Neuron (in vitro differentiated cells): ENCODE results near the gene MISP.

Experiments
- H2AFZ ChIP-seq: one replicate; pipeline ENCODE4 v1.6.1; 2013; ENCODE audit warnings: low read depth, mild to moderate bottlenecking, inconsistent platforms, low read length, moderate library complexity
- H3K27me3 ChIP-seq: one replicate; pipeline ENCODE4 v1.6.1; 2013; ENCODE audit warnings: low read length; ENCODE audit not compliant: insufficient read depth
- H3K36me3 ChIP-seq: one replicate; pipeline ENCODE4 v1.6.1; 2013; ENCODE audit warnings: low read length; ENCODE audit not compliant: insufficient read depth
- H3K4me1 ChIP-seq: one replicate; pipeline ENCODE4 v1.6.1; 2013; ENCODE audit warnings: low read length; ENCODE audit not compliant: insufficient read depth
- H3K4me3 ChIP-seq: 2 replicates; pipeline ENCODE4 v1.5.1; 2013; ENCODE audit warnings: mild to moderate bottlenecking, low read length, moderate library complexity
- H3K9me3 ChIP-seq: one replicate; pipeline ENCODE4 v1.6.1; 2013; ENCODE audit warnings: low read length

MISP gene

DNA sequence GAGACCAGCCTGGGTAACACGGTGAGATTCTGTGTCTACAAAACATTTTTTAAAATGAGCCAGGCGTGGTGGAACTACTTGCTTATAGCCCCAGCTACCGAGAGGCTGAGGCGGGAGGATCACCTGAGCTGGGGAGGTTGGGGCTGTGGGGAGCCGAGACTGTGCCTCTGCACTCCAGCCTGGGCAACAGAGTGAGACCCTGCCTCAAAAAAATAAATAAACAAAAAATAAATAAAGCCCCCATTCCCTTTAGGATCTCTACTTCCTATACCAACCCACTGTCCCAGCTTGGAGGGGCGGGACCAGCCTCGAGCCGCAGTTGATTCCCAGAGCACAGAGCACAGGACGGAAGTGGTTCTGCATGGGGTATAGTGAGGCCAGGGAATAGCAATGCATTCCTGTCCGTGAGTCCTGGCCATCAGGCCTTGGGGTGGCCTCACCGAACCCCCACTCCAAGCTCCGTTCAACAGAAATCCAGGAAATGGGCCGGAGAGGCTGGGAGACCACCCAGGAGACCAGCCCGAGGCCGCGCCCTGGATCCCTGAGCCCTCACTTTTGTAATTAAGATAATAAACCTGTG is 41.5 kb downstream of the MISP start:
- H3K4me1 ChIP-seq: peaks cover 14% of the 10 kb centered on the region
- peaks cover 2% of the 10 kb centered on the region for H3K9me3 ChIP-seq
- no peaks in the 10 kb centered on the region for H3K36me3 ChIP-seq
- no peak overlapping the region for H3K4me3 ChIP-seq
- no peaks in the 10 kb centered on the region for H3K27me3 ChIP-seq
- no peak overlapping the region for H2AFZ ChIP-seq

GRCh38 chr19:793806-794205 is 42.9 kb downstream of the MISP start:
- H3K36me3 ChIP-seq: no peaks in the 10 kb centered on the region
- no peak overlapping the region for H3K4me3 ChIP-seq
- no peaks in the 10 kb centered on the region for H3K27me3 ChIP-seq
- H3K4me1 ChIP-seq: peaks cover 13% of the 10 kb centered on the region
- H3K9me3 ChIP-seq: peaks cover 2% of the 10 kb centered on the region
- no peak overlapping the region for H2AFZ ChIP-seq

GRCh38 chr19:795073-795611 is 44.2 kb downstream of the MISP start:
- no peak overlapping the region for H3K4me3 ChIP-seq
- H2AFZ ChIP-seq: no peak overlapping the region
- peaks cover 17% of the 10 kb centered on the region for H3K4me1 ChIP-seq
- no peaks in the 10 kb centered on the region for H3K27me3 ChIP-seq
- H3K9me3 ChIP-seq: peaks cover 2% of the 10 kb centered on the region
- H3K36me3 ChIP-seq: peaks cover 5% of the 10 kb centered on the region

GRCh38 chr19:795691-796581 is 45.0 kb downstream of the MISP start:
- Histone ChIP-seq H3K4me3 (peak overlapping the region; percentile 71), H3K36me3 (peaks cover 13% of the 10 kb centered on the region), H2AFZ (peak overlapping the region; percentile 73), H3K4me1 (peaks cover 25% of the 10 kb centered on the region), H3K9me3 (peaks cover 2% of the 10 kb centered on the region), H3K27me3 (no peaks in the 10 kb centered on the region)

GRCh38 chr19:796692-797527 is 46.0 kb downstream of the MISP start, which contains the start of gene PTBP1:
PTBP1 (plus strand) TSS chr19:797452; CDS start chr19:797498, 46 bp downstream.
- H3K9me3 ChIP-seq: peaks cover 2% of the 10 kb centered on the region
- H3K27me3 ChIP-seq: no peaks in the 10 kb centered on the region
- H3K4me1 ChIP-seq: peaks cover 35% of the 10 kb centered on the region
- peak within 1 kb of the TSS; percentile 96 for H3K4me3 ChIP-seq
- H2AFZ ChIP-seq: peak within 1 kb of the TSS; percentile 73
- H3K36me3 ChIP-seq: peaks cover 23% of the 10 kb centered on the region

DNA sequence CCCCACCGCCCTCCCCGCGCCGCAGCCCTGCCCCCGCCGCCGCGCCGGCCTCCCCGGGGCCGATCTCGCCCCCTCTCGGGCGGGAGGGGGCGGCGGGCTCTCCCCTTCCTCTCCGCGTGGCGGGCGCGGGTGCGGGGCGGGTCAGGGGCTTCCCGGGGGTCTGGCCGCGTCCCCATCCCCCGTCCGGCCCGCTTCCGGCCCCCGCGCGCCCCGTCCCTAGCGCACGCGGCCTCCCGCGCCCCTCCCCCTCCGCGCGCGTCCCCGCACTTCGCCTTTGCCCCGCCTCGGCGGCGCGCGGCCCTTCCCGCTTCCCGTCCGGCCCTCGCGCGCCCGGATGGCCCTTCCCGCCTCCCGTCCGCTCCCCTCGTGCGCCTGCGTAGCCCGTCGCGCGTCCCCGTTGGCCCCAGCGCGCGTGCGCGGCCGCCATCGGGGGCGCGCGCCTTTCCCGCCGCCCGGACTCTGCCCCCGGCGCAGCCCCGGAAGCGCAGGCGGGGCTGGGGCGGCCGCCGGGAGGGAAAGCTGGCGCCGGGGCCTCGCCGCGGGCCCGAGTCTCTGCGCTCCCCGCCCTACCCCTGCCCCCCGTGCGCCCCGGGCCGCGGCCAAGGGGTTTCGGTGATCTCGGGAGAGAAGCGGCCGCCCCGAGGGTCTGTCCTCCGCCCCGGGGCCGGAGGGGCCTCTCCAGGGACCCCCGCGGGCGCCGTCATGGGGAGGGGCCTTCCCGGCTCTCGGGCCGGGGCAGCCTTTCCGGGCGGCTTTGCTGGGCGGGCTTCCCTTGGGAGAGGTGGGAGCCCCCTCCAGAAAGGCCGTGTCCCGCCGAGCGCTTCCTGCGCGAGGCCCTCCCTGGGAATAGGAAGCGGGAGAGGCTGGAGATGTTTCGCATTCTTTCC is 46.9 kb downstream of the MISP start:
- Histone ChIP-seq H3K36me3 (peaks cover 30% of the 10 kb centered on the region), H3K9me3 (peaks cover 2% of the 10 kb centered on the region), H3K4me3 (peak overlapping the region; percentile 96), H2AFZ (no peak overlapping the region), H3K27me3 (no peaks in the 10 kb centered on the region), H3K4me1 (peaks cover 43% of the 10 kb centered on the region)

GRCh38 chr19:798415-799075 is 47.6 kb downstream of the MISP start:
- Histone ChIP-seq H3K9me3 (peaks cover 2% of the 10 kb centered on the region), H3K4me1 (peaks cover 44% of the 10 kb centered on the region), H3K36me3 (peaks cover 38% of the 10 kb centered on the region), H3K4me3 (peak overlapping the region; percentile 96), H3K27me3 (no peaks in the 10 kb centered on the region), H2AFZ (no peak overlapping the region)

DNA sequence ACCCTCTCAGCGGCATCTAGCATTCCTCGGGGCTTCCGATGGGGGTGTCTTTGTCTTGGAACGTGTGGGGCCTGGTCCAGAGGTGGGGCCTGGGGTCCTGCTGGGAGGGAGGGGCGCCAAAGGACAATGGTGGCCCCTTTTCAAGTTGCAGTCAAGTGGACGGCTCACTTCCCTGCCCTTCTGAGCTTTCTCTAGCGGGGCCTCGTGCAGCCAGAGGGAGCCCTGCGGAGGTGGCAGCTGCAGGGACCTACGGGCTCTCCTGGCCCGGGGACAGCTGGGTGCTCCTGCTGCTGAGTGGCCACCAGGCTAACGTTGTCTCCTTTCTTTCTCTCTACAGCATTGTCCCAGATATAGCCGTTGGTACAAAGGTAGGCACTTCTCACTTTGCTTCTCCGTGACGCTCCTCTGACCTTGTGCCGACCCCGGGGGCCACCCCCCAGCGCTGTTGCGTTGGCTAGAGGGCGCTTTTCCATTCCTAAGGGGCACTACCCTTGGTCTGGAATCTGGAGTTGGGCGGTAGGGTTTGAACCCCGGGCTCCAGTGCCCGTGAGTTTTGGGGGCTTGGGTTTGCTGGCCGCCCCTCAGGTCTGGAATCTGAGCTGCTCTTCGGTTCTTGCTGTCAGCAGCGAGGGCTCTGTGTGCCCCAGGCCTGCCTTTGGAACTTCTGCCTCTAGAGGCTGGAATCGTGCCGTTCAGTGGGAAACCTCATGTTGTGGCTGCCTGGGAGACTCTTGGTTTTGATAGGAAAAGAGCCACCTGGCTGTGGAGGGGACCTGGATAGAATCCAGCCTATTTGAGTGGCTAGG is 48.4 kb downstream of the MISP start:
- Histone ChIP-seq H3K9me3 (no peaks in the 10 kb centered on the region), H3K4me3 (peak overlapping the region; percentile 96), H3K4me1 (peaks cover 44% of the 10 kb centered on the region), H2AFZ (no peak overlapping the region), H3K36me3 (peaks cover 45% of the 10 kb centered on the region), H3K27me3 (no peaks in the 10 kb centered on the region)

DNA sequence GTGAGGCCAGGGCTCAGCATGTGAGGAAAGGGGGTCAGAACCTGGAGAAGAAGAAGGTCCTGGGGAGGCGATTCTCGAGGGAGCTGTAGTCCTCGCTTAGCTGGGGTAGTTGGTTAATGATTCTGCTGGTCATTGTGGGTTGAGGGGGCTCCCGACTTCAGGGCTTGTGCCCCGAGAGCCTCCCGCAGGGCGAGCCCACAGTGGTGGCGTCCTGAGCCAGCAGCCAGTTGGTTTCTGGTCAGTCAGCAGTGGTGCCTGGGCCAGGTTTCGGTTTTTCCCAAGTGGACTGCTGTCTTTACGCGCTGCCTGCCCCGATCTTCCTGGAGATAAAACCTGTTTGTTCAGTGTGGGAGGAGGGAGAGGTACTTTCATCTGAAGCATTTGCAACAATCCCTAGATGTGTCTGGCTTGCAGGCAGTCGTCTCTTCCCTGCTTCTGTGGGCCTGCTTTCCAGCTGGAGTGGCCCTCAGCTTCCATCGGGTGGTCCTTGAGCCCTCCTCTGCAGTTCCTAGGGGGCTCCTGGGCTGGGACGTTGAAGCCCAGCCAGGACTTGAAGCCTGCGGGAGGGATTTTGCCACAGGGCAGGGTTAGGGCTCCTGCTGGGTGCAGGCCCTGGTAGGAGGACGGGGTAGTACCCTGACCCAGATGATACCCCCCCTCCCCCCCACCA is 49.6 kb downstream of the MISP start:
- H3K36me3 ChIP-seq: peaks cover 57% of the 10 kb centered on the region
- H3K9me3 ChIP-seq: no peaks in the 10 kb centered on the region
- peaks cover 44% of the 10 kb centered on the region for H3K4me1 ChIP-seq
- H3K4me3 ChIP-seq: no peak overlapping the region
- H2AFZ ChIP-seq: no peak overlapping the region
- no peaks in the 10 kb centered on the region for H3K27me3 ChIP-seq

DNA sequence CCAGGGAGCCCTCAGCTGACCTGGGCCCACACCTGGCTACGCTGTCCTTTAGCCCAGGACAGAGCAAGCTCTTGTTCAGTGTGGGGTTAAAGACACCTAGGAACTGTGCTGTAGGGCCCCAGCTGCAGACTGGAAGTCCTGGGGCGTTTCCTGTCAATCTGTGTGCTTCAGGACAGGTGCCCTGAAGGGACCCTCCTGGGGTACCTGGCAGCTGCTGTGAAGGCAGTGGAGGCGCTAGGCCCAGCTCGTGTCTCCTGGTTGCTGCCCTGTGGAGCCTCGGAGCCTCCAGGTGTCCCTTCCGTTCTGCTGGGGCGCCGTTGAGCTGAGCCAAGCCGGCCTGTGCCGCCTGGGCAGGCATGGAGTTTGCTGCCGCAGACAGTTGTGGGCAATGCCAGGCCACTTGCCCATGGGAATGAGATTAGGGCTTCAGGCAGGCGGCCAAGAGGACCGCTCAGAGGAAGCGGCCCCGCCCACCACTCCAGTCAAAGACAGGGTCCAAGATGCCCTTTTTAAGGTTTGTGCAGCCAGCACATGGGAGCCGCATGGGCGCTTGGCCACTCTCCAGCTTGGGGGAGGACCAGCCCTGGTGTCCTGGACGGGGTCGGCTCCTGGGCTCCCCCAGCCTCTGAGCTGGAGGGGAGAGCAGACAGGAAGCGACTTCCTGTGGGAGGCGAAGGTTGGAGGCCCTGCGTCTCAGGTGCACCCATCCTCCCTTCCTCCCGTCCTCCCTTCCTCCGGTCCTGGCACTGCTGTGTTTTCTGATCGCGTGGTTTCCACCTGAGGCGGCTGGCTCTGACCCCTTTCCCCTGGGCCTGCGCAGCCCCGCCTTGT is 50.3 kb downstream of the MISP start:
- Histone ChIP-seq H3K4me3 (no peak overlapping the region), H3K36me3 (peaks cover 64% of the 10 kb centered on the region), H3K4me1 (peaks cover 44% of the 10 kb centered on the region), H2AFZ (no peak overlapping the region), H3K27me3 (no peaks in the 10 kb centered on the region), H3K9me3 (no peaks in the 10 kb centered on the region)
